A673 (cell line): ENCODE results near the gene PLCB2.

ENCODE experiments used
- CTCF ChIP-seq: fragments of 300-800, 200-600 bp; sonication (generic); conservative IDR thresholded peaks from 2 replicates; pipeline ENCODE4 v1.5.1; 2017; ENCODE audit warnings: low read depth, mild to moderate bottlenecking, antibody characterized with exemption, low read length, moderate library complexity, mixed read lengths
- EZH2 ChIP-seq: fragments of 200-600 bp; sonication (generic); IDR thresholded peaks from 2 replicates; pipeline ENCODE4 v1.6.1; 2017; ENCODE audit warnings: borderline replicate concordance, low read depth, mild to moderate bottlenecking, mixed read lengths, antibody characterized with exemption, low read length; ENCODE audit not compliant: poor library complexity, severe bottlenecking

GRCh38 chr15:40322531-40323238 is 14.9 kb upstream of the PLCB2 start:
- TF ChIP-seq CTCF (no peak), EZH2 (no peak)
